ENCODE measurements around the gene RUNX2. TPM values are rescaled to one million over a fixed set of nuclear protein-coding genes. Genes with fewer than 3 reads are reported as not detected.

RUNX2 gene
- total and polyA plus RNA-seq, 10 of the 15 experiments (the other 5 are each of a cell fraction or from before 2014, with no cell fraction given), result 0.01 to 0.77 (median 0.15) TPM; not detected in 3

DNA sequence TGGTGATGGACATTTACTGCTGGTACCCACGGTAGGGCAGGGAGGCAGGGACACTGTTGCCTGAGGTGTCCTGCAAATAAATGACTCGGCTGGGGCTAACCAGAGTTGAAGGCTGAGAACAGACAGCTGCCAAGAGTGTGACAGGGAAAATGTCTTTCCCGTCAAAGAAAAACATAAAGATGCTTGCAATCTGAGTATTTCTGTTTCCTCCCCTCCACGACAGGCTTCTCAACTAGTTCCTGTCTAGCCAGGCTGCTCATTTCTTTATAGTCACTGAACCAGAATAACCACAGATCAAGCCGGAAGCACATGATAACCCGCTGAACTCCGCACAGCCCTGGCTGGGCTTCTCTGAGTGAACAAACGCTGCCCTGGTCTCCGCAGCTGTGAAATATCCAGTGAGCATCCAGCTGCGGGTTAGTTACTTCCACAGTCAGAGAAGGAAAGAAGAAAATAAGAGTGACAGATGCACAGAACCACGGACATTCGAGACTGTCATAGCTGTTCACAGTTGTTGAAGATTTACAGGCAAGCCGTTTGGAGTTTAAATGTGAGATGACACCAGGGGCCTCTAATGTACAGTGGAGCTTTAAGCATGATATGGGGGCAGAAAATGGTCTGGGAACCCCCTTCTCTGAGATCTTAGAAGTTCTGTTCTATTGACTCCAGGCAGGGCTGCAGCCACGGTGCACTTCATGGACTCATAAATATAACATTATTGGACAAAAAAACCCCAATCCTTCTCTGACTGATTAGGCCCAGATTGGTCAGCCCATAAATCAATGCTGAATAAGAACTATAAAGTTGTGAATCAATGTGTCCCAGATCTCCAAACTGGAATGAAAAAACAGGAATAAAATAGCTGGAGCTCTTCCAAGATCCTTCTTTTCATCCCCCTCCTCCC is 349.5 kb downstream of the RUNX2 start (continued):
- TF ChIP-seq SPI1 (IDR thresholded peaks at IDR 0.05; ENCODE audit: borderline replicate concordance, insufficient read depth, low read depth, low read length), result 0 out of 2 replicates have a peak, but pooled peaks have one; percentile 9
- TF ChIP-seq NFIC (IDR thresholded peaks at IDR 0.05; ENCODE audit: low read depth, low read length), result peak; percentile 59
- TF ChIP-seq ETV6 (conservative IDR thresholded peaks at IDR 0.05 in 1 of 2, IDR thresholded peaks at IDR 0.05 in 1 of 2; ENCODE audit: borderline replicate concordance in 1 of 2, low read depth in 1 of 2), result peak in 1 of 2 experiments; percentile 65; a peak in 1 of 4 replicates
- peak in 1 of 2 experiments; percentile 26; a peak in 1 of 4 replicates for TF ChIP-seq BHLHE40 (IDR thresholded peaks at IDR 0.05; ENCODE audit: borderline replicate concordance in 1 of 2, low read depth in 2 of 2, low read length in 1 of 2)
- TF ChIP-seq MEF2A (IDR thresholded peaks at IDR 0.05; ENCODE audit: insufficient read depth, low read depth, low read length), result 0 out of 2 replicates have a peak, but pooled peaks have one; percentile 48
- TF ChIP-seq FOXM1 (IDR thresholded peaks at IDR 0.05; ENCODE audit: low read depth, low read length), result peak; percentile 47; the same call in 1 of the 2 replicates
- no peak for TF ChIP-seq SMAD5 (IDR thresholded peaks at IDR 0.05; ENCODE audit: low read depth)
- 0 out of 2 replicates have a peak, but pooled peaks have one; percentile 37 for TF ChIP-seq TCF3 (IDR thresholded peaks at IDR 0.05; ENCODE audit: borderline replicate concordance, insufficient read depth, low read depth, low read length)
- TF ChIP-seq ELK1 (IDR thresholded peaks at IDR 0.05; ENCODE audit: low read depth, low read length), result 0 out of 2 replicates have a peak, but pooled peaks have one; percentile 54
- TF ChIP-seq RUNX3 (IDR thresholded peaks at IDR 0.05; ENCODE audit: low read length), result peak; percentile 90
- peak; percentile 37; the same call in 1 of the 2 replicates for TF ChIP-seq ATF7 (IDR thresholded peaks at IDR 0.05; ENCODE audit: low read depth)
- TF ChIP-seq, protein P1, sequence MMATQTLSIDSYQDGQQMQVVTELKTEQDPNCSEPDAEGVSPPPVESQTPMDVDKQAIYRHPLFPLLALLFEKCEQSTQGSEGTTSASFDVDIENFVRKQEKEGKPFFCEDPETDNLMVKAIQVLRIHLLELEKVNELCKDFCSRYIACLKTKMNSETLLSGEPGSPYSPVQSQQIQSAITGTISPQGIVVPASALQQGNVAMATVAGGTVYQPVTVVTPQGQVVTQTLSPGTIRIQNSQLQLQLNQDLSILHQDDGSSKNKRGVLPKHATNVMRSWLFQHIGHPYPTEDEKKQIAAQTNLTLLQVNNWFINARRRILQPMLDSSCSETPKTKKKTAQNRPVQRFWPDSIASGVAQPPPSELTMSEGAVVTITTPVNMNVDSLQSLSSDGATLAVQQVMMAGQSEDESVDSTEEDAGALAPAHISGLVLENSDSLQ (IDR thresholded peaks at IDR 0.05), result peak; percentile 61; the same call in 1 of the 2 replicates
- peak; percentile 73 for TF ChIP-seq NR2F1 (conservative IDR thresholded peaks at IDR 0.05)
- peak; percentile 57; the same call in 1 of the 2 replicates for TF ChIP-seq NBN (IDR thresholded peaks at IDR 0.05)
- TF ChIP-seq, protein P2, sequence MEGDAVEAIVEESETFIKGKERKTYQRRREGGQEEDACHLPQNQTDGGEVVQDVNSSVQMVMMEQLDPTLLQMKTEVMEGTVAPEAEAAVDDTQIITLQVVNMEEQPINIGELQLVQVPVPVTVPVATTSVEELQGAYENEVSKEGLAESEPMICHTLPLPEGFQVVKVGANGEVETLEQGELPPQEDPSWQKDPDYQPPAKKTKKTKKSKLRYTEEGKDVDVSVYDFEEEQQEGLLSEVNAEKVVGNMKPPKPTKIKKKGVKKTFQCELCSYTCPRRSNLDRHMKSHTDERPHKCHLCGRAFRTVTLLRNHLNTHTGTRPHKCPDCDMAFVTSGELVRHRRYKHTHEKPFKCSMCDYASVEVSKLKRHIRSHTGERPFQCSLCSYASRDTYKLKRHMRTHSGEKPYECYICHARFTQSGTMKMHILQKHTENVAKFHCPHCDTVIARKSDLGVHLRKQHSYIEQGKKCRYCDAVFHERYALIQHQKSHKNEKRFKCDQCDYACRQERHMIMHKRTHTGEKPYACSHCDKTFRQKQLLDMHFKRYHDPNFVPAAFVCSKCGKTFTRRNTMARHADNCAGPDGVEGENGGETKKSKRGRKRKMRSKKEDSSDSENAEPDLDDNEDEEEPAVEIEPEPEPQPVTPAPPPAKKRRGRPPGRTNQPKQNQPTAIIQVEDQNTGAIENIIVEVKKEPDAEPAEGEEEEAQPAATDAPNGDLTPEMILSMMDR (IDR thresholded peaks at IDR 0.05 in 2 of 3, conservative IDR thresholded peaks at IDR 0.05 in 1 of 3; ENCODE audit: control insufficient read depth in 2 of 3, extremely low read depth in 1 of 3, insufficient read depth in 1 of 3, low read depth in 3 of 3, low read length in 3 of 3), result no peak
- TF ChIP-seq, protein P3, sequence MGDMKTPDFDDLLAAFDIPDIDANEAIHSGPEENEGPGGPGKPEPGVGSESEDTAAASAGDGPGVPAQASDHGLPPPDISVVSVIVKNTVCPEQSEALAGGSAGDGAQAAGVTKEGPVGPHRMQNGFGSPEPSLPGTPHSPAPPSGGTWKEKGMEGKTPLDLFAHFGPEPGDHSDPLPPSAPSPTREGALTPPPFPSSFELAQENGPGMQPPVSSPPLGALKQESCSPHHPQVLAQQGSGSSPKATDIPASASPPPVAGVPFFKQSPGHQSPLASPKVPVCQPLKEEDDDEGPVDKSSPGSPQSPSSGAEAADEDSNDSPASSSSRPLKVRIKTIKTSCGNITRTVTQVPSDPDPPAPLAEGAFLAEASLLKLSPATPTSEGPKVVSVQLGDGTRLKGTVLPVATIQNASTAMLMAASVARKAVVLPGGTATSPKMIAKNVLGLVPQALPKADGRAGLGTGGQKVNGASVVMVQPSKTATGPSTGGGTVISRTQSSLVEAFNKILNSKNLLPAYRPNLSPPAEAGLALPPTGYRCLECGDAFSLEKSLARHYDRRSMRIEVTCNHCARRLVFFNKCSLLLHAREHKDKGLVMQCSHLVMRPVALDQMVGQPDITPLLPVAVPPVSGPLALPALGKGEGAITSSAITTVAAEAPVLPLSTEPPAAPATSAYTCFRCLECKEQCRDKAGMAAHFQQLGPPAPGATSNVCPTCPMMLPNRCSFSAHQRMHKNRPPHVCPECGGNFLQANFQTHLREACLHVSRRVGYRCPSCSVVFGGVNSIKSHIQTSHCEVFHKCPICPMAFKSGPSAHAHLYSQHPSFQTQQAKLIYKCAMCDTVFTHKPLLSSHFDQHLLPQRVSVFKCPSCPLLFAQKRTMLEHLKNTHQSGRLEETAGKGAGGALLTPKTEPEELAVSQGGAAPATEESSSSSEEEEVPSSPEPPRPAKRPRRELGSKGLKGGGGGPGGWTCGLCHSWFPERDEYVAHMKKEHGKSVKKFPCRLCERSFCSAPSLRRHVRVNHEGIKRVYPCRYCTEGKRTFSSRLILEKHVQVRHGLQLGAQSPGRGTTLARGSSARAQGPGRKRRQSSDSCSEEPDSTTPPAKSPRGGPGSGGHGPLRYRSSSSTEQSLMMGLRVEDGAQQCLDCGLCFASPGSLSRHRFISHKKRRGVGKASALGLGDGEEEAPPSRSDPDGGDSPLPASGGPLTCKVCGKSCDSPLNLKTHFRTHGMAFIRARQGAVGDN (IDR thresholded peaks at IDR 0.05), result peak; percentile 58
- TF ChIP-seq TBL1XR1 (IDR thresholded peaks at IDR 0.05; ENCODE audit: low read depth, low read length), result peak; percentile 28; the same call in 1 of the 2 replicates
- TF ChIP-seq DPF2 (IDR thresholded peaks at IDR 0.05), result 0 out of 2 replicates have a peak, but pooled peaks have one; percentile 8
- peak; percentile 71; the same call in 1 of the 2 replicates for TF ChIP-seq PAX5 (IDR thresholded peaks at IDR 0.05; ENCODE audit: borderline replicate concordance, low read depth, low read length)
